IMR-90 (cell line): ENCODE results near the gene ROBO2. TPM values are rescaled to one million over a fixed set of nuclear protein-coding genes. Genes with fewer than 3 reads are reported as not detected.

Experiments
- ATAC-seq: fragments of 200-7000 bp; cut with Tn5 transposase; 2 replicates; pipeline ENCODE4 v1.9.1; 2020; ENCODE audit warnings: low read depth, mild to moderate bottlenecking, moderate library complexity
- BruUV-seq: library from RNA; stranded (reverse); fragments of 400-500 nt; replicated peaks from 2 replicates; lab custom pipeline; 2021; lab: Mats Ljungman, UMichigan
- CTCF ChIA-PET: fragments of 300-600 bp; formaldehyde crosslinking; extraction: SDS; loops from one replicate; lab custom pipeline; 2021; ENCODE audit warnings: antibody characterized with exemption; lab: Yijun Ruan, JAX
- POLR2A ChIA-PET: fragments of 300-600 bp; sonication (Branson Sonifier 250); formaldehyde crosslinking; loops from one replicate; lab custom pipeline; 2022; ENCODE audit warnings: antibody characterized with exemption; ENCODE audit not compliant: unreplicated experiment; lab: Charles Lee
- DNase-seq: peaks from one replicate; pipeline ENCODE4 v3.0.0; 2013
- H2AFZ ChIP-seq: replicated peaks from 2 replicates; pipeline ENCODE3; 2013; ENCODE audit warnings: low read length, mild to moderate bottlenecking; ENCODE audit not compliant: poor library complexity
- H2AK5ac ChIP-seq: 2 replicates; pipeline ENCODE4 v1.6.1; 2013; ENCODE audit warnings: low read depth, low read length, inconsistent platforms
- H2AK9ac ChIP-seq: replicated peaks from 2 replicates; pipeline ENCODE3; 2013; ENCODE audit warnings: mild to moderate bottlenecking, low read depth, low read length, moderate library complexity; ENCODE audit not compliant: poor library complexity
- H2BK120ac ChIP-seq: 2 replicates; pipeline ENCODE4 v1.6.1; 2013; ENCODE audit warnings: low read depth, low read length, inconsistent platforms
- H2BK15ac ChIP-seq: 3 replicates; pipeline ENCODE4 v1.6.1; 2013; ENCODE audit warnings: low read depth, low read length, inconsistent platforms
- H2BK20ac ChIP-seq: 2 replicates; pipeline ENCODE4 v1.6.1; 2013; ENCODE audit warnings: low read depth, mild to moderate bottlenecking, inconsistent platforms, low read length, moderate library complexity
- H2BK5ac ChIP-seq: 2 replicates; pipeline ENCODE4 v1.6.1; 2013; ENCODE audit warnings: mild to moderate bottlenecking, low read depth, low read length, inconsistent platforms; ENCODE audit not compliant: poor library complexity, severe bottlenecking
- H3K14ac ChIP-seq: replicated peaks from 2 replicates; pipeline ENCODE4 v1.6.1; 2013; ENCODE audit warnings: low read depth, low read length, inconsistent platforms
- H3K18ac ChIP-seq: 2 replicates; pipeline ENCODE4 v1.6.1; 2013; ENCODE audit warnings: low read depth, low read length, control low read depth
- H3K23ac ChIP-seq: 2 replicates; pipeline ENCODE4 v1.6.1; 2013; ENCODE audit warnings: low read depth, low read length, inconsistent platforms
- H3K27ac ChIP-seq: 2 replicates; pipeline ENCODE4 v1.5.1; 2013; ENCODE audit warnings: mild to moderate bottlenecking, control low read depth, low read length; ENCODE audit not compliant: insufficient read depth
- H3K27me3 ChIP-seq: 2 replicates; pipeline ENCODE4 v1.6.1; 2013; ENCODE audit warnings: low read length; ENCODE audit not compliant: control insufficient read depth, insufficient read depth
- H3K36me3 ChIP-seq: 2 replicates; pipeline ENCODE4 v1.6.1; 2013; ENCODE audit warnings: low read length, mixed read lengths; ENCODE audit not compliant: control insufficient read depth, insufficient read depth
- H3K4ac ChIP-seq: 2 replicates; pipeline ENCODE4 v1.6.1; 2013; ENCODE audit warnings: low read depth, low read length, inconsistent platforms
- H3K4me1 ChIP-seq: 2 replicates; pipeline ENCODE4 v1.6.1; 2013; ENCODE audit warnings: low read length, mixed read lengths; ENCODE audit not compliant: control insufficient read depth, insufficient read depth
- H3K4me2 ChIP-seq: 2 replicates; pipeline ENCODE4 v1.6.1; 2013; ENCODE audit warnings: low read depth, mild to moderate bottlenecking, control low read depth, low read length, moderate library complexity
- H3K4me3 ChIP-seq: 2 replicates; pipeline ENCODE4 v1.5.1; 2013; ENCODE audit warnings: low read depth, mild to moderate bottlenecking, control low read depth, low read length, moderate library complexity; ENCODE audit not compliant: insufficient read depth
- H3K56ac ChIP-seq: 2 replicates; pipeline ENCODE4 v1.6.1; 2013; ENCODE audit warnings: low read length, inconsistent platforms; ENCODE audit not compliant: insufficient read depth; ENCODE audit errors: extremely low read depth
- H3K79me1 ChIP-seq, 2 experiments: 2 replicates each; pipeline ENCODE4 v1.6.1; 2013; ENCODE audit warnings: low read length in 2 of 2, inconsistent platforms in 1 of 2, low read depth in 1 of 2
- H3K9ac ChIP-seq: 2 replicates; pipeline ENCODE4 v1.6.1; 2013; ENCODE audit warnings: low read depth, low read length, control low read depth
- H3K9me1 ChIP-seq: 2 replicates; pipeline ENCODE4 v1.6.1; 2013; ENCODE audit warnings: low read length, inconsistent platforms; ENCODE audit not compliant: insufficient read depth
- H3K9me3 ChIP-seq: 2 replicates; pipeline ENCODE4 v1.6.1; 2013; ENCODE audit warnings: low read length; ENCODE audit not compliant: control insufficient read depth, insufficient read depth
- H4K20me1 ChIP-seq: 2 replicates; pipeline ENCODE4 v1.6.1; 2013; ENCODE audit warnings: low read length, inconsistent platforms; ENCODE audit not compliant: insufficient read depth
- H4K5ac ChIP-seq: 2 replicates; pipeline ENCODE4 v1.6.1; 2013; ENCODE audit warnings: mild to moderate bottlenecking, low read depth, low read length, control low read depth
- H4K8ac ChIP-seq, 2 experiments: 2 replicates each; pipeline ENCODE4 v1.6.1; 2013; ENCODE audit warnings: low read depth in 2 of 2, low read length in 2 of 2, control low read depth in 1 of 2, inconsistent platforms in 1 of 2
- H4K91ac ChIP-seq: 2 replicates; pipeline ENCODE4 v1.6.1; 2013; ENCODE audit warnings: low read depth, low read length, inconsistent platforms; ENCODE audit not compliant: insufficient read depth
- BHLHE40 ChIP-seq: fragments of 150-350 bp; IDR thresholded peaks from 2 replicates; pipeline ENCODE4 v1.6.1; 2016; ENCODE audit warnings: mild to moderate bottlenecking, low read depth, low read length
- WGBS, 2 experiments: methylation state at CpG; one replicate each; pipeline versions ENCODE4 v1.1.5 to v1.1.7; 2013; ENCODE audit warnings: missing lambda C conversion rate in 2 of 2; ENCODE audit not compliant: insufficient read length in 1 of 2; ENCODE audit errors: extremely low coverage in 2 of 2; 5-methylcytosine and 5-hydroxymethylcytosine counted together
- dilution Hi-C: fragments of 300-500 bp; cut with HindIII; formaldehyde crosslinking; loops from one replicate; pipeline ENCODE4 v1.14.3; 2018; ENCODE audit warnings: low sequenced_read_pairs; ENCODE audit not compliant: unreplicated experiment
- in situ Hi-C: fragments of 300-500 bp; cut with MboI; formaldehyde crosslinking; loops from 3 replicates; pipeline ENCODE4 v1.14.3; 2019; ENCODE audit warnings: low sequenced_read_pairs, inconsistent platforms, mixed read lengths
- intact Hi-C: fragments of 100-400 bp; cut with micrococcal nuclease; formaldehyde crosslinking; loops from 2 replicates; pipeline ENCODE4 v1.10.0; 2022
- polyA plus RNA-seq, 3 experiments: library from polyadenylated mRNA; depleted of rRNA; stranded (reverse); fragments of >200 nt; gene quantifications; 2 replicates each; pipeline ENCODE4 v1.2.3, GENCODE V29; 2012; ENCODE audit warnings: low replicate concordance in 1 of 3
- total RNA-seq: library from RNA; depleted of rRNA; stranded (reverse); fragments of >200 nt; gene quantifications from 2 replicates; pipeline ENCODE4 v1.2.3, GENCODE V29; 2012

Gene ROBO2
- total and polyA plus RNA-seq, 2 of the 4 experiments (the other 2 are of a cell fraction), result 9.3 to 14.5 TPM

DNA sequence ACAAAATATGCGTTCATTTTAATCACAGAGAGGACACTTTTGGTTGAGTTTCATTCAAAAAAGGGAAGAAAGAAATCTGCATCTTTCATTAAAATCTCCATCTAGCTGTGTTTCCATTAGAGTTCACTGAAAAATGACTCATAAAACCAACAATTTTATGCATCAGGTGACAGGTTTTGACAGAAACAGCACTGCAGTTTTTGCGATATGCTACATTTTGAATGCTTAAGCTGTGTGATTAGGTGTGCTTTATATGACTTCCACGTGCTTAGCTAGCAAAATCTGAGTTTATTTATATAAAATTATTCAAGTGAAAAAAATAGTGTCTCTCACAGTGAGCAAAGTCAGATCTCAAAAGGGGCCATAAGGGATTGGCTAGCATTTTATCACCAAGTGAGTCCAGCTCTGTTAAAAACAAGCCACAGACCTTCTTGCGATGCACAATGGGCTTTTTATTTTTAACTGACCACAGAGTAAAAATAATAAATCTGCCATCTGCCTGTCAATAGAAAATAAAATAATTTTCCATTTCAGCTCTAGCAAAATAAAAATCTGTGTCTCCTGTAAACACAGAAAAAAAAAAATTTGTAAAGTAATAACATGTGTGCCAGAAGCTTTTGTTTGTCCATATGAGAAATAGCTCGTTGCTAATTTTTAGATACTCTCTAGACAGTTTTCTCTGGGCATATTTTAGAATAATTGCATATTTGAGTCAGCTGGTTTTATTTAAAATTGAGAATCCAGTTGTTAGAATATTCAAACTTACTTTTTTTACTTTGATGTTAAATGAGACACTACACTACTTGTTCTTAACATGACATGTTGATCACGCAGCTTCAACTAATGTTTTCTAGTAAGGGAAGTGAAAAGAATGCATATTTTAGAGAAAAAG lies 409.8 kb downstream of the ROBO2 start:
- Histone ChIP-seq H2AFZ (no peak overlapping the region), H2AK5ac (no peak overlapping the region), H4K91ac (no peak overlapping the region), H3K4me1 (no peaks in the 10 kb centered on the region), H3K36me3 (no peaks in the 10 kb centered on the region), H3K9me1 (no peaks in the 10 kb centered on the region), H3K79me1 (no peaks in the 10 kb centered on the region), H3K4me3 (no peak overlapping the region), H4K20me1 (no peaks in the 10 kb centered on the region), H3K9me3 (no peaks in the 10 kb centered on the region), H2BK120ac (no peak overlapping the region), H4K5ac (no peak overlapping the region), H3K56ac (no peak overlapping the region), H2AK9ac (no peak overlapping the region), H3K14ac (no peak overlapping the region), H3K4me2 (no peak overlapping the region), H3K23ac (no peak overlapping the region), H3K27ac (no peak overlapping the region), H4K8ac (no peak overlapping the region), H2BK15ac (no peak overlapping the region), H2BK5ac (no peak overlapping the region), H3K9ac (no peak overlapping the region), H2BK20ac (no peak overlapping the region), H3K18ac (no peak overlapping the region), H3K4ac (no peak overlapping the region), H3K27me3 (no peaks in the 10 kb centered on the region)
- TF ChIP-seq BHLHE40, result no peak
- no CpG with 5 or more reads among the region's 6 CpGs for WGBS, 2 experiments
- POLR2A ChIA-PET, result no interaction called here
- intact Hi-C loops (no loop called here), in situ Hi-C loops (no loop called here), dilution Hi-C loops (no loop called here)
- no peak for ATAC-seq
- DNase-seq, result no peak
- BruUV-seq, result no TSS peak
- CTCF ChIA-PET, result no interaction called here
